Activated T-cell treated with anti-CD3 and anti-CD28 coated beads, Interleukin-2, amount 50 U/mL, for 72 hours (primary cell): ENCODE measurements around the gene UPF1. TPM values are rescaled to one million over a fixed set of nuclear protein-coding genes. Genes with fewer than 3 reads are reported as not detected.

Source experiments
- ATAC-seq, 2 donors: fragments of 150-1000 bp; cut with Tn5 transposase; replicated peaks in 1 of 2; 2 replicates each; pipeline ENCODE4 v1.10.0; 2021; ENCODE audit warnings: moderate library complexity in 2 of 2, mild to moderate bottlenecking in 1 of 2
- DNase-seq, 2 donors: peaks; one replicate each; pipeline ENCODE4 v3.0.0; 2021 to 2022; ENCODE audit warnings: mixed read lengths in 1 of 2
- H3K27ac Mint-ChIP-seq: one replicate; pipeline ENCODE4 v1.8.0; 2022; ENCODE audit warnings: mild to moderate bottlenecking, moderate library complexity, mixed read lengths
- H3K27me3 Mint-ChIP-seq: one replicate; pipeline ENCODE4 v1.8.0; 2022; ENCODE audit warnings: low read depth, mixed read lengths
- H3K36me3 Mint-ChIP-seq, 2 donors: one replicate each; pipeline ENCODE4 v1.8.0; 2022; ENCODE audit warnings: mixed read lengths in 2 of 2, mild to moderate bottlenecking in 1 of 2; ENCODE audit not compliant: insufficient read depth in 2 of 2
- H3K4me1 Mint-ChIP-seq: one replicate; pipeline ENCODE4 v1.8.0; 2022; ENCODE audit warnings: low read depth, mixed read lengths
- H3K4me3 Mint-ChIP-seq, 2 donors: one replicate each; pipeline ENCODE4 v1.8.0; 2022; ENCODE audit warnings: mild to moderate bottlenecking in 2 of 2, mixed read lengths in 2 of 2, moderate library complexity in 2 of 2
- H3K9me3 Mint-ChIP-seq, 2 donors: one replicate each; pipeline ENCODE4 v1.8.0; 2022; ENCODE audit warnings: mixed read lengths in 2 of 2
- total RNA-seq, 2 donors: library from RNA; stranded (reverse); gene quantifications; one replicate each; pipeline ENCODE4 v1.2.3, GENCODE V29; 2022

Gene UPF1
- total RNA-seq, 2 donors from 2014 or later, result 69.8 to 82.5 TPM

- no peak for ATAC-seq
- H3K36me3 Mint-ChIP-seq, result peaks cover 2 to 31% of the 10 kb centered on the region in 2 donors
These were observed 18.2 kb downstream of the UPF1 start for GRCh38 chr19:18849838-18850400.

GRCh38 chr19:18850471-18851375, 19.0 kb downstream of the UPF1 start:
- Mint-ChIP-seq H3K27me3 (no peaks in the 10 kb centered on the region), H3K4me1 (peaks cover 37% of the 10 kb centered on the region), H3K27ac (no peak overlapping the region), H3K36me3 (peaks cover 2 to 33% of the 10 kb centered on the region in 2 donors), H3K9me3 (no peaks in the 10 kb centered on the region), H3K4me3 (no peak overlapping the region)
- ATAC-seq (no peak), DNase-seq (no peak)

More at GRCh38 chr19:18849838-18850400, 18.2 kb downstream of the UPF1 start:
- H3K4me1 Mint-ChIP-seq, result peaks cover 42% of the 10 kb centered on the region
- H3K9me3 Mint-ChIP-seq, result no peaks in the 10 kb centered on the region
- peak overlapping the region; percentile 61 to 78 for H3K4me3 Mint-ChIP-seq
- no peak for DNase-seq
- H3K27me3 Mint-ChIP-seq, result no peaks in the 10 kb centered on the region
- H3K27ac Mint-ChIP-seq, result peak overlapping the region; percentile 86

GRCh38 chr19:18851673-18852325, 20.0 kb downstream of the UPF1 start:
- no peak overlapping the region for H3K4me3 Mint-ChIP-seq
- peaks cover 2 to 32% of the 10 kb centered on the region in 2 donors for H3K36me3 Mint-ChIP-seq
- no peak for ATAC-seq
- H3K27ac Mint-ChIP-seq, result no peak overlapping the region
- peaks cover 27% of the 10 kb centered on the region for H3K4me1 Mint-ChIP-seq
- H3K9me3 Mint-ChIP-seq, result no peaks in the 10 kb centered on the region
- DNase-seq, result no peak
- no peaks in the 10 kb centered on the region for H3K27me3 Mint-ChIP-seq

- no peak for DNase-seq
- ATAC-seq, result no peak
- Mint-ChIP-seq H3K4me3 (no peak overlapping the region), H3K4me1 (peaks cover 20% of the 10 kb centered on the region), H3K9me3 (no peaks in the 10 kb centered on the region), H3K27me3 (no peaks in the 10 kb centered on the region), H3K36me3 (peaks cover under 1 to 32% of the 10 kb centered on the region in 2 donors), H3K27ac (no peak overlapping the region)
These were observed 20.9 kb downstream of the UPF1 start for GRCh38 chr19:18852648-18853047.

- Mint-ChIP-seq H3K27ac (no peak overlapping the region), H3K36me3 (peaks cover 2 to 21% of the 10 kb centered on the region in 2 donors), H3K4me3 (no peak overlapping the region), H3K4me1 (peaks cover 14% of the 10 kb centered on the region), H3K9me3 (no peaks in the 10 kb centered on the region), H3K27me3 (no peaks in the 10 kb centered on the region)
- no peak for ATAC-seq
- DNase-seq, result no peak
These were observed 22.1 kb downstream of the UPF1 start for GRCh38 chr19:18853755-18854427.

GRCh38 chr19:18854982-18855381, 23.2 kb downstream of the UPF1 start:
- H3K4me3 Mint-ChIP-seq, result no peak overlapping the region
- DNase-seq (no peak), ATAC-seq (no peak)
- H3K4me1 Mint-ChIP-seq, result peaks cover 3% of the 10 kb centered on the region
- H3K9me3 Mint-ChIP-seq, result no peaks in the 10 kb centered on the region
- no peaks in the 10 kb centered on the region for H3K27me3 Mint-ChIP-seq
- no peak overlapping the region for H3K27ac Mint-ChIP-seq
- H3K36me3 Mint-ChIP-seq, result peaks cover 2 to 17% of the 10 kb centered on the region in 2 donors

- no peaks in the 10 kb centered on the region for H3K4me1 Mint-ChIP-seq
- peaks cover 2 to 14% of the 10 kb centered on the region in 2 donors for H3K36me3 Mint-ChIP-seq
- no peaks in the 10 kb centered on the region for H3K27me3 Mint-ChIP-seq
- DNase-seq (no peak), ATAC-seq (no peak)
- H3K27ac Mint-ChIP-seq, result no peak overlapping the region
- no peaks in the 10 kb centered on the region for H3K9me3 Mint-ChIP-seq
- no peak overlapping the region for H3K4me3 Mint-ChIP-seq
These were observed 24.1 kb downstream of the UPF1 start for GRCh38 chr19:18855647-18856384.

GRCh38 chr19:18856385-18857126, 24.8 kb downstream of the UPF1 start:
- H3K4me3 Mint-ChIP-seq, result no peak overlapping the region
- no peaks in the 10 kb centered on the region for H3K4me1 Mint-ChIP-seq
- no peak for ATAC-seq
- DNase-seq, result no peak
- H3K27me3 Mint-ChIP-seq, result no peaks in the 10 kb centered on the region
- peaks cover 2 to 16% of the 10 kb centered on the region in 2 donors for H3K36me3 Mint-ChIP-seq
- no peak overlapping the region for H3K27ac Mint-ChIP-seq
- no peaks in the 10 kb centered on the region for H3K9me3 Mint-ChIP-seq

- Mint-ChIP-seq H3K4me3 (no peak overlapping the region), H3K27ac (no peak overlapping the region), H3K27me3 (no peaks in the 10 kb centered on the region), H3K36me3 (peaks cover 2 to 17% of the 10 kb centered on the region in 2 donors), H3K9me3 (no peaks in the 10 kb centered on the region), H3K4me1 (no peaks in the 10 kb centered on the region)
- ATAC-seq (no peak), DNase-seq (no peak)
These were observed 25.5 kb downstream of the UPF1 start for GRCh38 chr19:18857223-18857622.

- no peak for DNase-seq
- Mint-ChIP-seq H3K27ac (no peak overlapping the region), H3K4me3 (no peak overlapping the region), H3K27me3 (no peaks in the 10 kb centered on the region), H3K9me3 (no peaks in the 10 kb centered on the region), H3K4me1 (no peaks in the 10 kb centered on the region), H3K36me3 (peaks cover 2 to 7% of the 10 kb centered on the region in 2 donors)
- no peak for ATAC-seq
These were observed 27.3 kb downstream of the UPF1 start for GRCh38 chr19:18858906-18859646.

GRCh38 chr19:18859676-18860301, 28.0 kb downstream of the UPF1 start:
- no peak overlapping the region for H3K4me3 Mint-ChIP-seq
- DNase-seq (no peak), ATAC-seq (no peak)
- no peak overlapping the region for H3K27ac Mint-ChIP-seq
- H3K27me3 Mint-ChIP-seq, result no peaks in the 10 kb centered on the region
- H3K4me1 Mint-ChIP-seq, result no peaks in the 10 kb centered on the region
- H3K9me3 Mint-ChIP-seq, result no peaks in the 10 kb centered on the region
- peaks cover 2 to 7% of the 10 kb centered on the region in 2 donors for H3K36me3 Mint-ChIP-seq
